HG03139 (cell line): ENCODE measurements around the gene SPATA3.
"Not testable (repeated sequence)": the region's sequence is repeated elsewhere in the genome, so short reads cannot be mapped to it uniquely, and the experiment has no call there.

Experiments used
- ATAC-seq: cut with Tn5 transposase; IDR thresholded peaks from one replicate; pipeline ENCODE4 v1.9.1; 2021; ENCODE audit not compliant: unreplicated experiment

SPATA3 gene

DNA sequence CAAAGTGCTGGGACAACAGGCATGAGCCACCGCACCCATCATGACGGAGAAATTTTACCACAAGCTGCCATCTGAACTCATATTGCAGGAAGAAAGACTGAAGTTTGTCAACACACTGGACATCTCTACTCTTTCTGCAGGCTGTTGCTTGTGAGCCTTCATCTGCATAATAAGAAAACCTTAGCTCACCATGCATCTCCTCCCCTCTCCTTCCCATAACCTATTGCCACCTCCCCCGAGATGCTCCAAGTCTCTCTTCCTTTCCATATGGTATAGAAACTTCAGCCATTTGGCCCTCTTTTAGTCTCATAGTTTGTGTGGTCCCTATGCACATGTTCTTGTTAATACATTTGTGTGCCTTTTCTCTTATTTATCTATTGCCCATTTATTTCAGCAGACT, 22.3 kb downstream of the SPATA3 start:
- no peak for ATAC-seq

DNA sequence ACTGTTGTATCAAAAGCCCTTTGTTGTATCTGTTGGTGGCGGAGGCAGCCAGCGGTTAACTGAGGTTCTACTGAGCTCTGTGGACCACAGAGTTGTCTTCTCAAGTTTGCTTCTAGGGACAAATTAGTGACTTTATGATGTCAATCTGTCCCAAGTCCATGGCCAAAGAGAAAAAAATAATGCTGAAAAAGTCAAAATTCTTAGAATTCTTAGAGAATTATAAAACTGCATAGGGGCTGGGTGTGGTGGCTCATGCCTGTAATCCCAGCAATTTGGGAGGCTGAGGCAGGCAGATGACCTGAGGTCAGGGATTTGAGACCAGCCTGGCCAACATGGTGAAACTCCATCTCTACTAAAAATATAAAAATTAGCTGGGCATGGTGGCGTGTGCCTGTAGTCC, 29.1 kb downstream of the SPATA3 start:
- ATAC-seq = not testable (repeated sequence)

DNA sequence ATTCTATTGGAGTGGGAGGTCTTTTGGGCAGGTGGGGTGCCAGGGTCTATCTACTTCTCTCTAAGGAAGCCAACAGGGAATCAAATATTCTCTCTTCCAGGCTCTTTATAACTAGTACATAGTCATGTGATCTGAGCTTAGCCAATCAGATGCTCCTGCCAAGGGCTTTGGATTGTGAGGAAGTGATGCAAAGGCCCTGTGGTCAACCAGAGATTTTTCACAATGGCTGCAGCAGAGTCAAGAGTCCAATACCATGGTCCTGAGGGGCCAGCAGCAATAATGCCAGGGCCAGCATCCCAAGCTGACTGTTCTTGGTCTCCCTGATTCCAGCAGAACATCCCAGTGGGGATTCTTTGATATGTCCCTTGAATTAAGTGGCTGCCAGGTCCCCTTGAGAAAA, 33.0 kb downstream of the SPATA3 start:
- ATAC-seq = no peak

DNA sequence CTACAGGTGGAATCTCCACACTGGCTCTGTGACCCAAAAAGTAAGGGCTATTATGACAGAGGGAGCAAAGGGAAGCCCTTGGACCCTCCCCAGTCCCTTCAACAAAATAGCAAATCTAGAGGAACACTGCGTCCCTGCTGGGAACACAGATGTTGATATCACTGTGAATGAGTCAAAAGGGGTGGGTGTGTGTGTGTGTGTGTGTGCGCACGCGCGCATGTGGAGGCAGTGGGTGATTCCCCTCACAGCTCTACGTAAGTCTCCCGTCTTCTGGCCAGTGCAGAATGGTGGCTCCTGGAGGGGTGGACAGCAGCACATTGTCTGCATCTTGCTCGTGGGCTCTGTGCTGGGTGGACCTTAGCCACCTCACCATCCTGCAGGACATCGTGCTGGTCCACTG, 33.6 kb downstream of the SPATA3 start:
- no peak for ATAC-seq

DNA sequence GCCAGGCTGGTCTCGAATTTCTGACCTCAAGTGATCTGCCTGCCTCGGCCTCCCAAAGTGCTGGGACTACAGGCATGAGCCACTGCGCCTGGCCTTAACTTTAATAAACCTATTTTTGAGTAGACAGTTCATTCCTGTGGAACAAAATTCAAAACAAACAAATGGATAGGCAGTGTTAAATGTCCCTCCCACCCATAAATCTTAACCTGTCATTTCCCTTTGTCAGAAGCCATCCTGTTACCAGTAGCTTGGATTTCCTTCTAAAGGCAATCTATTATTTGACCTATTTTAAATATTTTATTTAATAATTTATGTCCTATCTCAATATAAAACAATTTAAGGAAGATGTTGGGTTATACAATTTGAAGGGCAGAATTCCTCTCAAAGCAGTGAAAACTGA, 34.8 kb downstream of the SPATA3 start:
- no peak for ATAC-seq

DNA sequence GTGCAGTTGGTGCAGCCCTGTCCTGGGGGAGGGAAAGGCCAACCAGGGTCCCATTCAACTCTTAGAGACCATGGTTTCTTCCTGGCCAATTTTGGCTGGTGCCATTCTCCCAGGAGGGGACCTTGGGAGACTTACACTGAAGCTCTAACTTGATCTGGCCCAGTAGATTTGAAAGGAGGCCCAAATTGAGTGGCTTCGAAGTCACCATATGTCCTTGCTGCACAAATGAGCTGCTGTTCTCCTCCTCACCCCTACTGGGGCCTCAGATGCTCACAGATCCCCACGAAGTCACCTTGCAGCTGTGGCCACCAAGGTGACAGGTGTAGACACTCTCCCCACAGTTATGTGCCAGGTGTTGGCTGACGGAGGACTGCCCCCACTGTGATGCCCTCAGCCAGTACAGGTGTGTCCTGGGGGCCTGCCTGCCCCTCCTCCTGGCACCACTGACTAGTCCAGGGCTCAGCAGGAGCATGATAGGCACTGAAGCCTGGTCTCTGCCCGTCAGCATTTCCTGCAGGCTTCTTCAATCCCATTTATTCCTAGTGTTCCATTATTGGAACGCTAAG, 36.7 kb downstream of the SPATA3 start:
- no peak for ATAC-seq

DNA sequence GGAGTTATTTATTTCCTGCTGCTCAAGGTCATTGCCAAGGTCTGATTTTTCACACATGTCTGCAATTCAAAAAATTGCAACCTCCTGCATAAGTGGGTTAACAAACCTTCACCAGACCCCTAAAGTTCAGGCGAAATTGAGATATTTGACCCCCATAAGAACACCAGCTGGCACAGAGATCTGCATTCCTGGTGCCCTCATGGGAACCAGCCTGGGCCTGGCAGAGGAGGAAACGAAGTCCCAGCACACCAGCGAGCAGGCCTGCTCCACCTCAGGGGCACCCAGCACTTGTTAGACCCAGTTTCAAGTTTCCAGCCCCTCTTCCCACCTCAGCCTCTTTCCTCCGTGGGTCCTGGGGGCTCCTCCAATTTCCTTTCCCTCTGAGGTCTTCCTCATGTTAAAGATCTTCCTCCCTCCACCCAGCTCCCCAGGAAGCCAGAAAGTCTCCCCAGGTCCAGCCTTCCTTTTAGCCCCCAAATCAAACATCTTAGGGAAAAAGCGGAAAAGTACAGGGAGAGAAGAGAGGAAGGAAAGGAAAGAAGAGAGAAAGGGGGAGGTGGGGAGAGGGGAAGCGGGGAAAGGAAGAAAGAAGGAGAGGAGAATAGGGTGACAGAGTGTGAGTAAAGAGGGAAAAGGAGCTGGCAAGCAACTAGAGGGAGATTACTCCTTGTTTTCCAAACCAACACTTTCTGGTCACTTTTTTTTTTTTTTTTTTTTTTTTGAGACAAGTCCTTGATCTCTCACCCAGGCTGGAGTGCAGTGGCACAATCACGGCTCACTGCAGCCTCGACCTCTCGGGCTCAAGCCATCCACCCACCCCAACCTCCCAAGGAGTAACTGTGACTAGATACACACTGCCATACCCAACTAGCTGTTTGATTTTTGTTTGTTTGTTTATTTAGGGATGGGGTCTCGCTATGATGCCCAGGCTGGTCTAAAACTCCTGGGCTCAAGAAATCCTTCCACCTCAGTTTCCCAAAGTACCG, 37.5 kb downstream of the SPATA3 start:
- no peak for ATAC-seq

DNA sequence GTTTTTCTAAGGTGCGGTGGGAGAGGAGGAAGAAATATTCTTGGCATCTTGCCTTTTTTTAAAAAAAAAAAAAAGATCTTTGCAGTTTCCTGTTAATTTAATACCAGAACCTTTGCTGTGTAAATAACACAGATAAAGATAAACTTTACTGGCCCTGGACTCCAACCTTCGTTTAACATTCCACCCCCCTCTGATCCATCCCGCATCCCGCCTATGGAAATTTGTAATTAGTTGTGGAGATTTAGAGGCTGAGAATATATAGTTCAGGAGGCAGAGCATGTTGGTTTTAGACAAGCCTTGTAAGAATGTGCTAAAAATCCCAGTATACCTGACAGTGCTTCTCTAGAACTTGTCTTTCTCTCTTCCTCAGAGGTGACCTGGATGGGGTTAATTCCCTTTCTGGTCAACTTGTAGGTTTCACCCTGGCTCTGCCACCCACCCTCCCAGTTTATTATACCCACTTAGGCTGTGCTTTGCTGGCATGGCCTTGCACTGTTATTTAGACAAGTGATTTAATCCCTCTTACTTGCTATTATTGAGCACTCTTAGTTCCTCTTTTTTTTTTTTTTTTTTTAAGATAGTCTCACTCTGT, 38.5 kb downstream of the SPATA3 start:
- no peak for ATAC-seq

DNA sequence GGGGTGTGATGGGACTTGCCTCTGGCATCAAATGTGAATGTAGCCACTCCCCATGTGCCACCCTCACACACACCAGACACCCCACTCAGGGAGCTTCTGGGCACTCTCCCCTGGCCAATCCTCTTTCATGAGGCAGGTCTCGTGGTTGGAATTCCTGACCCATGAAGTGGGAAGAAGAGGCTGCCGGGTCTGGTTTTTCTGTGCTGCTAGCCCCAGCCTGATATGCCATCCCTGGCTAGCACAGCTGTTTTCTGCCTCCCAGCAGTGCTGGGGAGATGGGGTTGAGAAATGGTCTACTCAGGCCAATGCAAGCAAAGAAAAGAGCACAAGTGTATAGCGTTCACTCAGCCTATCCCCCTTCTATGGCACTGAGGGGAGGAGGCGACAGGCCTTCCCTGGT, 40.2 kb downstream of the SPATA3 start:
- ATAC-seq = no peak

DNA sequence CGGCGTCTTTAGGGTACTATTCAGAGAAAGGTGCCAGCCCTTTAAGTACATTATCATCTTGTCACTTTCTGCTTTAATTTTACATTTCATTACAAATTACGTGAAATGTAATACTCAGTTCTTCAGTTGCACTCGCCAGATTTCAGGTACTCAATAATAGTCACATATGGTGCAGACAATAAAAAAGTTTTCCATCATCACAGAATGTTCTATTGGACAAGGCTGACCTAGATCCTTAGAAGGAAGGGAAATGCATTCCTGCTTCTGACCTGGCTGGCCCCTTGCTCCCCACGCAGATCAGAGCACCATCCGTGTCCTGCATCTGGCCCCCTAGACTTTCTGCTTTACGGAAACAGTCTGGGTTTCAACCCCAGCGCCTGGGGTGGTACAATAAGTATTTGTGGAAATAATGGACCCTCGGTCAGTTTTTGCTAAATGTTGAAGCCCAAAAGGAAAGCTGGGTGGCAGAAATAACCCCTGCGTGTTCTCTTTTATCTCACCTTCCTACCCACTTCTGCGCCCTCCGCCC, 40.7 kb downstream of the SPATA3 start:
- no peak for ATAC-seq

DNA sequence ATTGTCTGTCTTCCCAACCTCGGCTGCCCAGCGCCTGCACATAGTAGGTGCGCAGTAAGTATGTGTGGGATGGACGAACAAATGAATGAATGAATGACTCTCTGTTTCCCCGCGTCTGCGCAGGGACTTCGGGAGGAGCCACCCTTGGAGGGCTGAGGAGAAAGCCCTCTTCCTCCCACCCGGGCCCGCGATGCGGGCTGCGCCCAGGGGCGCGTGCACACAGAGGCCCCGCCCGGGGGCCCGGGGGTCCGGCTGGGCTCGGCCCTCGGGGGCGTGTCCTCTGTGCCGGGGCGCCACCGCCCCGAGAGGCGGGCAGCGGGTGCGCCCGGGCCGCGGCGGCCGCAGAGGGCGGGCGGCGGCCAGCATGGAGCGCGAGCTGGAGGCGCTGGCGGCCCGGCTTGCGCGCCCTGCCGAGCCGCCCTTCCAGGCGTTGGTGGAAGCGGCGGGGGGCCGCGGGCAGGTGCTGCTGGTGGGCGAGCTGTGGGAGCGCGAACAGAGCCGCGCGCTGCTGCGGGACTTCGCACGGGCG, 41.3 kb downstream of the SPATA3 start, which contains the start of gene C2orf72:
Gene C2orf72 (plus strand): TSS at position 322 of the 529 bp plus-strand sequence. CDS start 43 bp downstream, at position 365.
- ATAC-seq = no peak

DNA sequence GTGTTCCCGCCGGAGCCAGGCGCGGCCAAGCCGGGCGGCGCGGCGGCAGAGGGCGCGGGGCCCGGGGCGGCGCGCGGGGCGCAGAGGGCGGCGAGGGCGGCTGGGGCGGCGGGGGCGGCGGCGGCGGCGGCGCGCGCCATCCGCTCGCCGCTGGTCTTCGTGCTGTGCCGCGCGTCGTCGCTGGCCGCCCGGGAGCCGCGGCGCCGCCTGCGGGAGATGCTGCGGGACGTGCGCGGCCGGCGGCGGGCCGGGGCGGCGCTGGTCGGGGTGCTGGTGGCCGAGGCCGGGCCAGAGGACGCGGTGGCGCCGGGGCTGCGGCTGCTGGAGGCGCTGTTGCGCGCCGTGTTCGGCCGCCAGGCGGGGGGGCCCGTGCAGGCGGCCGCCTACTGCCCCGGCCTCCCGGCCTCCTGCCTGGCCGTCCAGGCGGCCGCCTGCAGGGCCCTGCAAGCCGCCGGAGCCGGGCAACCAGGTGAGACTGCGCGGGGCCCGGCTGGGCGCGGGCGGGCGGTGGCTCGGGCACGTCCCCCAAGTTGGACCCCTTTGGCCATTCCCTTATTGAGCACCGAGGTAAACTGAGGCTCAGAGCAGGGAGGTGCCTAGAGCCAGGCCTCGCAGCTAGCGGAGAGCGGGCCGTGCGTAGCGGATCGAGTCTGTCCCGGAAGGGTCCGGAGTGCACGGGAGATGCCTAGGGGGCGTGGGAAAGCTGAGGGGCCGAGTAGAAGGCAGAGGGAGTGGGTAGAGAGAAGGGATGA, 42.0 kb downstream of the SPATA3 start:
- no peak for ATAC-seq

DNA sequence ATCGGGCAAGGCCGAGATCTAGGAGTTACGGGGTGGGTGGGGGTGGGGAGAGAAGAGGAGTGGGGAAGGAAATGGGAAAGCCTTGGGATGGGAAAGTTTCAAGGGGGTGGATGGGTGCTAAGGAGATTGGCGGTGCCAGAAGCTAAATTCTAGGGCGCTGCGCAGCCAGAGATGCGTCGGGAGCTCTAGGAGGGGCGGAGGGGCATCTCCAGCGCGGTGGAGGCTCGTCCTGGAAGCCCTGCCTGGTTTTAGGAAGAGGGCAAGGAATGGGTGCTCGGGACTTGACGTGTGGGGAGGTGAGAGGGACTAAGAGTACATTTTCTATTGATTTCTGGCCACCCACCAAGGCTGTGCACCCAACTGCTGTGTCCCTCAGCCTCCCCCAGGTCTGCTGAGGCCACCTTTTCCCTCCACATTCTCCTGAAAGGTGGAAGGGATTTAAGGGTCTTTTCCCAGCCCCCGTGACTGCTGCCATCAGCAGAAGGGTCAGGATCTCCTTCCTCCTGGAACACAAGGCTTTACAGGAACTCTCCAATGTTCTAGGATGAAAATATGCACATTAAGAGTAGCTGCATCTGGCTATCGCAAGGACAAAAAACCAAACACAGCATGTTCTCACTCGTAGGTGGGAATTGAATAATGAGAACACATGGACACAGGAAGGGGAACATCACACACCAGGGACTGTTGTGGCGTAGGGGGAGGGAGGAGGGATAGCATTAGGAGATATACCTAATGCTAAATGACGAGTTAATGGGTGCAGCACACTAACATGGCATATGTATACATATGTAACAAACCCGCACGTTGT, 42.8 kb downstream of the SPATA3 start:
- ATAC-seq = no peak

DNA sequence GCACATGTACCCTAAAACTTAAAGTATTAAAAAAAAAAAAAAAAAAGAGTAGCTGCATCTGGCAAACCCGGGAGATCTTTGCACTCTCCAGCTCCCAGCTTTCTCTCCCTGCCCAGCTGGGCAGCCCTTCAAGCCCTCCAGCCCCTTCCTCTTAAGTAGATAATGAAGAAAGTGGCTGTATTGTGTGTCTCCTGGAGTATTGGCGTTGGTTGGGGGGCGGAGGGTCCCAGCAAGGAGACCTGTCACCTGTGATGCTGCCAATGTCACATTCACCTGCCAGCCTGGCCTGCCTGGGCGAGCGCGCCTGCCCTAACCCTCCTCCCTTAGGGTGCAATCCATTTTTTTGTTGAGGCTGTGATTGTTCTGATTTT, 43.4 kb downstream of the SPATA3 start:
- no peak for ATAC-seq

DNA sequence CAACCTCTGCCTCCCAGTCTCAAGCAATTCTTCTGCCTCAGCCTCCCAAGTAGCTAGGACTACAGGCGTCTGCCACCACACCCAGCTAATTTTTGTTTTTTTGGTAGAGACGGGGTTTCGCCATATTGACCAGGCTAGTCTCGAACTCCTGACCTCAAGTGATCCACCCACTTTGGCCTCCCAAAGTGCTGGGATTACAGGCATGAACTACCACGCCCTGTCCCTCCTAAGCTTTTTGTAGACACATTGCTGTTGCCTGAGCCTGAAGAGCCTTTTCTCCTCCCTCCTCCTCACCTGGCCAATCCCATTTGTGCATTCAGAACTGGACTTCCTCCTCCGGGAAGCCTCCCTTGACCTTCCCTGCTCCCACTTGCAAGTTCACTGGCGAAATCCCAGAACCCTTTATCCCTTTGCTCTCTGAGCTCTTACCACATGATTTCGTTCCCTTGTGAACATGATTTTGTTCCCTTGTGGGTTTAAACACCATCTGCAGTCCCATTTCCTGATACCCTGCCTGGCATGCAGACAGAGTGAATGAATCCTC, 44.0 kb downstream of the SPATA3 start:
- no peak for ATAC-seq

DNA sequence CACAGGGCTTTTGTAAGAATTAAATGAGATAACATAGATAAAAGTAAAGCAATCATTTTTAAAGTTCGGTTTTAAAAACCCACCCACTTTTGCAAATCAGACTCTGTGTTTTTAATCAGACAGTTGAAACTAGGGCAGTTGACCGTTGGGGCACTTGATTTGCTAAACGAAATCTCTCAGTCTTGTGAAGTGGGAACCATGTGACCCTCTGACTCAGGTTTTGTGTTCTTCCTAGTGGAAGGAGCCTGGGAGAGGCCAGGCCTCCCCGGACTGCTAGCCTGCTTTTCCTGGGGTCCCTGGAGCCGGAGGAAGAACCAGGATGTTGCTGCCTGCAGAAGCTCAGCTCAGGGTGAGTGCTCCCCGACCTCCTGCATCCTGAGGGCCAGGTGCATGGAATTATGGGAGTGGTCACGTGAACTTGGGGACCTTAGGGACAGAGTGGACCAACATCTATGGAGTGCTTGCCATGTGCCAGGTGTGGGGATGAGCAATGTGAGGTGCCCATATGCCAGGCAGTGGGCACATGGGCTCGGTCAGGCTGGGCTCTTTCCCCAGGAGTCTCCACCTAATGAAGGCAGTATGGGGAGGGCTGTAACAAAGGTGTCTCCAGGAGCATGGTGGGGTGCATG, 45.3 kb downstream of the SPATA3 start:
- no peak for ATAC-seq

DNA sequence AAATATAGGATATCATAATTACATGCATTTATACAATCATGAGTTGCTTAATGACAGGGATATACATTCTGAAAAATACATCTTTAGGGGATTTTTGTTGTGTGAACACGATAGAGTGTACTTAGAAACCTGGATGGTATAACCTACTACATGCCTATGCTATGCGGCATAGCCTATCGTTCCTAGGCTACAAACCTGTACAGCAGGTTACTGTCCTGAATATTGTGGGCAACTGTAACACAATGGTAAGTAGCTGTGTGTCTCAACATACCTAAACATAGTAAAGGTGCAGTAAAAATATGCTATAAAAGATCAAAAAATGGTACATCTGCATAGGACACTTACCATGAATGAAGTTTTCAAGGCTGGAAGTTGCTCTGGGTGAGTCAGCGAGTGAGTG, 47.9 kb downstream of the SPATA3 start:
- ATAC-seq = no peak

DNA sequence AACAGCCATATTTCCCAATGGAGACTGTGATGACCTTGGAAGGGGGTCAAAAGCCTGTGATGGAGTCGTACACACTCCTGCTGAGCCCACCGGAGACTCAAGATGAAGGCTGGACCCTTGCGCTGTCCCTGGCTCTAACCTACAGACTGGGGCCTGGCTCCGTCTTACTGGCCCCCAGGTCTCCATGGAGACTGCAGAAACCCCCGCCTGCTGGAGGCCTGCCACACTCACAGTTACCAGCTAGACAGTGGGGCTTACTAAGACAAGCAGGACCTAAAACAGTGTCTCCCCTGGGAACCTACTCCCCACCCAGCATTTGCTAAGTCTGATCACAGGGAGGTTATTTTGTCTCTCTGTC, 51.0 kb downstream of the SPATA3 start:
- ATAC-seq = no peak

DNA sequence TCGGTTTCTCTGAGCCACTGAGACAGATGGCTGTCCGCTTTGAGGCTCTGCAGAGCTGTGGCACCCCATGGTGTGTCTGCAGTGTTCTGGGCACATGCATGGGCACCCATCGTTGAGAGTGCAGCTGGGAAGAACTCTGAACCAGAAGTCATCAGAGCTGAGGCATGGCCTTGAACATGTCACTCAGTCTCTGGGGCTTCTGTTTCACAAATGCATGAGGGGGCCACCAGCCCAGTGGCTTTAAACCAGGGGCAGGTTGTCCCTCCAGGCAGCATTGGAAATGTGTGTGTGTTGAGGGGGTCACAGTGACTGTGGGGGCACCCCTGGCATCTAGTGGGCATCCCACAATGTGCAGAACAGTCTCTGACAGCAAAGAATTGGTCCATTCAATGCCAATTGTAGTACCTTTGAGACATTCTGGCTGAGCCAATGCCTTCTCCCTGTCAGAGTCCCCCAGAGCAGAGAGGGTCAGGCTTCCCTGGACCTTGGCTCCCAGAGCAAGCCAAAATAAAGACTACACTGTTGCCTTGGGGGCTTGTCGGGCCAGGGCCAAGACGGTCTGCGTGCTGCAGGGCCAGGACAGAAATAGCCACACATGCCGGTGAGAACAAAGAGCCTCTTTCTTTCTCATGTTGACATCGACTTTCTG, 51.5 kb downstream of the SPATA3 start:
- ATAC-seq = no peak
